Superior temporal gyrus (tissue), 1 donor: Measurements from ENCODE around the gene RAD54L.
"Not testable (repeated sequence)": the region's sequence is repeated elsewhere in the genome, so short reads cannot be mapped to it uniquely, and the experiment has no call there.

Experiments
- DNase-seq: peaks from one replicate; pipeline ENCODE4 v3.0.0-alpha.2; 2016; ENCODE audit errors: extremely low spot score

The RAD54L gene

GRCh38 chr1:46241733-46242132 is 5.8 kb upstream of the RAD54L start:
- not testable (repeated sequence) for DNase-seq

DNA sequence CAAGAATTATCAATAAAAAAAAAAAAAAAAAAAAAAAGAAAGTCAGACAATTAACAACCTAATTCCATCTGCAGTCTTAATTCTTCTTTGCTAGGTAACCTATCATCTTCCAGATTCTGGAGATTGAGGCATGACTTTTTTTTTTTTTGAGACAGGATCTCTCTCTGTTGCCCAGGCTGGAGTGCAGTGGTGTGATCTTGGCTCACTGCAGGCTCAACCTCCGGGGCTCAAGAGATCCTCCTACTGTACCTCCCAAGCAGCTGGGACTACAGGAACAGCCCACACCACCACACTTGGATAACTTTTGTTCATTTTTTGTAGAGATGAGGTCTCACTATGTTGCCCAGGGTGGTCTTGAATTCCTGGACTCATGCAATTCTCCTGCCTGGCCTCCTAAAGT is 4.6 kb upstream of the RAD54L start:
- no peak for DNase-seq

DNA sequence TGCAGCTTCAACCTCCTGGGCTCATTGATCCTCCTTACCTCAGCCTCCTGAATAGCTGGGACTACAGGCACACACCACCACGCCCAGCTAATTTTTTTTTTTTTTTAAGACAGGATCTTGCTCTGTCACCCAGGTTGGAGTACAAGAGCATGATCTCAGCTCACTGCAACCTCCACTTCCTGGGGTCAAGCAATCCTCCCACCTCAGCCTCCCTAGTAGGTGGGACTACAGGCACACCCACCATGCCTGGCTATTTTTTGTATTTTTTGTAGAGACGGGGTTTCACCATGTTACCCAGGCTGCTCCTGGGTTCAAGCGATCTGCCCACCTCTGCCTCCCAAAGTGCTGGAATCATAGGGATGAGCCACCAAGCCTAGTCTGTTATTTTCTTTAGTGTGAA is 3.7 kb upstream of the RAD54L start:
- DNase-seq: not testable (repeated sequence)

DNA sequence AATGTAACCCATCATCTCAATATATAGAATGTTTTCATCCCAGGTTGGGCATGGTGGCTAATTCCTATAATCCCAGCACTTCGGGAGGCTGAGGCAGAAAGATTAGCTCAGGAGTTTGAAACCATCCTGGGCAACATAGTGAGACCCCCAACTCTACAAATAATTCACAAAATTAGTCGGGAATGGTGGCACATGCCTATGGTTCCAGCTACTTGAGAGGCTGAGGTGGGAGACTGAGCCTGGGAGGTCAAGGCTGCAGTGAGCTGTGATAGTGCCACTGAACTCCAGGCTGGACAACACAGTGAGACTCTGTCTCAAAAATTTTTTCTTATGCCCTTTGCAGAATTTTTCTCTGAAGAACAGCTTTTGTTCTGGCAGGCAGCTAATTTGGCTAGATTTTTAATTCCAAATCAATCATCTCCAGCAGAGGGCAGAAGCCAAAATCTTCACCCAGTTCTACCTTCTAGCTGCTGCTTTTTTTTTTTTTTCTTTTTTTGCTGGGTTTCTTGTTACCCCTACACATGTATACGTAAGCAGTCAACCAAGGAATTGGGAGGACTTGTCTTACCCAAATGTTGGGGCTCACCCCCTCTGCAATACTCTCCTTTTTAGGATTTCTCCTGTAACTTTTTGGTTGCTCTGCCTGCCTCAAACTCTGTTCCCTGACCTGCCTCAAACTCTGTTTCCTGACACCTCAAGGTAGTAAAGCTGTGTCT is 2.7 kb upstream of the RAD54L start:
- DNase-seq: no peak

DNA sequence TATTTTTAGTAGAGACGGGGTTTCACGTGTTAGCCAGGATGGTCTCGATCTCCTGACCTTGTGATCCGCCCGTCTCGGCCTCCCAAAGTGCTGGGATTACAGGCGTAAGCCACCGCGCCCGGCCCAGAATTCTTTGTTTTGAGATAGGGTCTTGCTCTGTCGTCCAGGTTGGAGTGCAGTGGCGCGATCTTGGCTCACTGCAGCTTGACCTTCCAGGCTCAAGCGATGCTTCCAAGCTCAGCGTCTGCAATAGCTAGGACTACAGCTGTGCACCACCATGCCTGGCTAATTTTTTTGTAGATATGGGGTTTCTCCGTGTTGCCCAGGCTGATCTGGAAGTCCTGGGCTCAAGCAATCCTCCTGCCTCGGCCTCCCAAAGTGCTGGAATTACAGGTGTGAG is 1.4 kb upstream of the RAD54L start:
- DNase-seq: not testable (repeated sequence)

- DNase-seq: peak; percentile 36
Measured at GRCh38 chr1:46246548-46247435, 771 bp upstream of the RAD54L start.

- no peak for DNase-seq
Measured at GRCh38 chr1:46248122-46248920, 758 bp downstream of the RAD54L start.

- no peak for DNase-seq
Measured at GRCh38 chr1:46254668-46255067, 7.1 kb downstream of the RAD54L start.

GRCh38 chr1:46256523-46256922 is 9.0 kb downstream of the RAD54L start:
- no peak for DNase-seq

GRCh38 chr1:46262508-46262907 is 14.9 kb downstream of the RAD54L start:
- DNase-seq: no peak

- DNase-seq: no peak
Measured at GRCh38 chr1:46263146-46263545, 15.6 kb downstream of the RAD54L start.

GRCh38 chr1:46268578-46268977 is 21.0 kb downstream of the RAD54L start:
- DNase-seq: no peak

DNA sequence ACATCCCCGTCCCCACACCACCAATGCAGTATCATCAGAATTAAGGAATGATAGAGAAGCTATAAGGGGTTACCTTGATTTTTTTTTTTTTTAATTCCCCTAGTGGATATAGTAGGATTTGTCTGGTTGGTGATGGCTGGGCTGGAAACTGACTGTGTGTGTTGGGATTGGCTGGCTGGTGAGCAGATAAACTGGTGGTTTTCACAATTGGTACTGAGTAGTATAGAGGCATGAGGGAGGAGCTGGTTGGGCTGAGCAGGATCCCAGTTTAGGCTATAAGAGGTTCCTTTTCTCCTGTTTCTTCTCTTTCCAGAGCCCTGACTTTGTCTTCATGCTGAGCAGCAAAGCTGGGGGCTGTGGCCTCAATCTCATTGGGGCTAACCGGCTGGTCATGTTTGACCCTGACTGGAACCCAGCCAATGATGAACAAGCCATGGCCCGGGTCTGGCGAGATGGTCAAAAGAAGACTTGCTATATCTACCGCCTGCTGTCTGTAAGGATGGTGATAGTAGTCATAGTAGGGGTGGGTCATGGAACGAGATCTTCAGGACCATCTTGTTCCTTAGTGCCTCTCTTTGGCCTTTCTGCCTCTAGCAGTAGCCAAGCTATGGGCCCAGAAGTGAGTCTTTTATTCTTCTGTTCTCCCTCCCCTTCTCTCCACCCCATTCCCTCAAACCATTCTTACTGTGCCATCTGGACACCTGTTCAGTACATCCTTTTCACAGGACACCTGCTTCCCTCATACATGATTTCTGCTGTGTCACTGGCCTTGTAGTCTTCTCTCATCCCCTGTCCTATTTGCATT is 26.9 kb downstream of the RAD54L start:
- DNase-seq: no peak

DNA sequence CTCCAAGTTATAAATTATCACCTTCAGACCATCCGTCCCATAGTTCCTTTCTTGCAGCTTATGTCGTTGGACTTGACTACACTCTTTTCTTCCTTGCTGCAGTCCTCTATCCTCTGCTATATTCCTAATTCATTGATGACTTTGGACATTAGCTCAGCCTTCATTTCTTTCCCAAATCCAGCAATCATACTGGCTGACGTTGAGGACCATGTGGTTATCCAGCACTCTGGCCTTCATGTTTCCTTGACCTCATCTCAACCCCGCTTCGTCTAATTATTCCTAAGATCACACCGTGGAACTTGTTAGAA is 27.4 kb downstream of the RAD54L start:
- no peak for DNase-seq

- no peak for DNase-seq
Measured at GRCh38 chr1:46277658-46278373, 30.3 kb downstream of the RAD54L start.

GRCh38 chr1:46278807-46279206 is 31.2 kb downstream of the RAD54L start:
- DNase-seq: no peak

- no peak for DNase-seq
Measured at GRCh38 chr1:46280092-46280491, 32.5 kb downstream of the RAD54L start.

DNA sequence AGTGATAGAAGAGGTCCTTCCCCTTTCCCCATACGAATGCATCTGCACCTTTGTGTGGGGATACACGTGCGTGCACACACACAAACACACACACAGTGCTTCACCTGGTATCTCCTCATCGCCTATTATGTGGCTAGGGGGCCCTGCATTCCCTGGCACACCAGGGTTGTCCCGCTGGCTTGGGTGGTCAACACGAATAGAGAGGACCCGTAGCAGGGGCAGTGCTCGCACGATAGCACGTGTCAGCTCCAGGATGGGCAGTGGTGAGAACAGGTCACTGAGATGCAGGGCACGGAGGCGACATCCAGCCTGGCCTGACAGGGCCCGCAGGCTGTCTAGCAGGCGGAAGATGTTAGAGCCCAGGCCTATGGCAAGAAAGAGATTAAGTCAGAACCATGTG is 33.5 kb downstream of the RAD54L start:
- no peak for DNase-seq

DNA sequence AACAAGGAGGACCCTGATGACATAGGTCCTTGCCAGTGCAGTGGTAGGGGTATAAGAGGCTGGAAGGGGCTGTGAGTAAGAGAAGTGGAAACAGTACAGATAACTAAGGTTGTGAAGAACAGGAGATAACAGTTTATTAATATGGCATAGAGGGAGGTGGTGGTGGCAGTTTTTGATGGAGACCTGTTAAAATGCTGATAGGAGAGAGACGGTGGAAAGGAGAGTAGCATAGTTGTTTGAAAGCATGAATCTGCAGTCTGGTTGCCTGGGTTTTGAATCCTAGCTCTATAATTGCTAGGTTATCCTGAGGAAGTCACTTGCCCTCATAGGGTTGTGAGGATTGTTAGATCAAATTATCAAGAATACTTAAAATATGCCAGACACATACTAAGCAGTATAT is 36.5 kb downstream of the RAD54L start:
- no peak for DNase-seq

DNA sequence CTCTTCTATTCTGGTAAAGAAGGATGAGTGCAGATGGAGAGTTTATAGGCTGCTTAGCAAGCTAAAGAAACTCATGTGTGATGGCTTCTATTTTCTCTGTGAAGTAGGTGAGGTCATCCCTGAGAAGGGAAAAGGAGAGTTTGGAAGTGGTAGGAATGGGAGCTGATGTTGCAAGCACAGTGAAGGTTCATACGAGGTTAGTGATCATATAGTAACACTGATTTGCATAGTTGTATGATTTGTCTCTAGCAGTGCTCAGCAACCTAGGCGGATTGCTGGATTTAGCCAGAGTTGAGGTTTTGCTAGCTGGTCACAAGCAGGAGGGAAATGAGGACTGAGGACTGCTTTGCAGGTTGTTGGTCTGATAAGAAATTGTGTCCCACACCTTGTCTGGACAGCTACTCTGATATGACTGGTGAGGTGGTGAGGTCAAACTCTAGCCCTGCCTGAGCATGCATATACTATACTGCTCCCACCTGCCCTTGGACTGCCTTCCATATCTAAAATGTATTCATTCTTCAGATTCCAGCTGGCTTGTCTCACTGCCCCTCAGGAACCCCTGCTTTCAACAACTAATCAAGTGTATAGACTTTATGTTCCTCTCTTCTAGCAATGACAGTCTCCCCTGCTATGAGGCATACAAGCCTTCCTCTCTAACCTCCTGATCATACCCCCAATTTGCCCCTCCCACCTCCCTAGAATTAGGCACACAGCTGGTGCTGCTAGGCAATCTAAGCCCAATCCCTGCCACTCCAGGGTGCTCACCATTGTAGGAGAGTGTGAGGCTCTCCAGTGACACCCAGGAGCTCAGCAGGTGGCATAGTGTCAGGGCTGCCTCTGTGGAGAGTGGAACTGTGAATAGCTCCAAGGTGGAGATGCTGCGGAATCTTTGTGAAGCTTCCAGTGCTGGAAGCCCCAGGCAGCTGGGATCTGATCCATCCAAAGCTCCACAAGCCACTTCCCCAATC is 37.3 kb downstream of the RAD54L start:
- DNase-seq: no peak
